Spinal cord (tissue), 10 donors: ENCODE measurements around the gene MCM9. TPM values are rescaled to one million over a fixed set of nuclear protein-coding genes. Genes with fewer than 3 reads are reported as not detected.
A peak's percentile ranks its signal among the peaks of the same experiment; 100 is the strongest.

Experiments
- DNase-seq, 6 donors: peaks; one replicate each; pipeline versions ENCODE4 v3.0.0 to v3.0.0-alpha.2; 2013 to 2015; ENCODE audit warnings: low spot score in 6 of 6, low read depth in 4 of 6
- H3K27ac ChIP-seq: one replicate; pipeline ENCODE4 v1.5.1; 2013; ENCODE audit warnings: low read depth, low read length, control low read depth
- H3K27me3 ChIP-seq: one replicate; pipeline ENCODE4 v1.6.1; 2013; ENCODE audit warnings: low read length; ENCODE audit not compliant: control insufficient read depth, insufficient read depth
- H3K36me3 ChIP-seq: one replicate; pipeline ENCODE4 v1.6.1; 2013; ENCODE audit warnings: low read length; ENCODE audit not compliant: control insufficient read depth, insufficient read depth
- H3K4me1 ChIP-seq: one replicate; pipeline ENCODE4 v1.6.1; 2013; ENCODE audit warnings: low read length; ENCODE audit not compliant: control insufficient read depth, insufficient read depth
- H3K4me3 ChIP-seq: one replicate; pipeline ENCODE4 v1.5.1; 2013; ENCODE audit warnings: low read depth, low read length, control low read depth
- H3K9me3 ChIP-seq: one replicate; pipeline ENCODE4 v1.6.1; 2013; ENCODE audit warnings: low read length; ENCODE audit not compliant: control insufficient read depth, insufficient read depth
- WGBS: methylation state at CpG from one replicate; pipeline ENCODE4 v1.1.5; 2013; ENCODE audit warnings: missing lambda C conversion rate; ENCODE audit not compliant: insufficient coverage; 5-methylcytosine and 5-hydroxymethylcytosine counted together
- polyA plus RNA-seq, 2 donors: library from polyadenylated mRNA; unstranded; fragments of 120-200 nt; gene quantifications; one replicate each; pipeline ENCODE4 v1.2.1, GENCODE V29; 2013; ENCODE audit not compliant: insufficient read length in 2 of 2
- total RNA-seq, 2 donors: library from RNA; depleted of rRNA in 1 of 2; stranded (reverse); fragments of 120-200 nt in 1 of 2; fragments of >200 nt in 1 of 2; gene quantifications; one replicate each; pipeline versions ENCODE4 v1.2.3 to v1.2.4, GENCODE V29; 2013 to 2014
- donor health status: healthy.

The MCM9 gene
- total and polyA plus RNA-seq, 4 donors: 11.2 to 16.8 (median 14.5) TPM

- Histone ChIP-seq H3K4me3 (no peak overlapping the region), H3K27me3 (no peaks in the 10 kb centered on the region), H3K9me3 (no peaks in the 10 kb centered on the region), H3K27ac (no peak overlapping the region), H3K4me1 (no peaks in the 10 kb centered on the region), H3K36me3 (peaks cover 1% of the 10 kb centered on the region)
- WGBS: 100% methylated on average over 1 of the region's 5 CpGs
- DNase-seq: no peak
Observed at GRCh38 chr6:118917546-118918328, 17.2 kb downstream of the MCM9 start.

GRCh38 chr6:118914598-118914997 lies 20.4 kb downstream of the MCM9 start:
- Histone ChIP-seq H3K27me3 (no peaks in the 10 kb centered on the region), H3K36me3 (no peaks in the 10 kb centered on the region), H3K9me3 (no peaks in the 10 kb centered on the region), H3K4me3 (no peak overlapping the region), H3K4me1 (no peaks in the 10 kb centered on the region), H3K27ac (no peak overlapping the region)
- DNase-seq: no peak

GRCh38 chr6:118913161-118913560 lies 21.8 kb downstream of the MCM9 start:
- Histone ChIP-seq H3K4me3 (no peak overlapping the region), H3K9me3 (no peaks in the 10 kb centered on the region), H3K27ac (no peak overlapping the region), H3K4me1 (no peaks in the 10 kb centered on the region), H3K36me3 (no peaks in the 10 kb centered on the region), H3K27me3 (no peaks in the 10 kb centered on the region)
- DNase-seq: no peak
- WGBS: 90% methylated on average over 1 of the region's 2 CpGs

- Histone ChIP-seq H3K4me3 (no peak overlapping the region), H3K36me3 (no peaks in the 10 kb centered on the region), H3K27me3 (no peaks in the 10 kb centered on the region), H3K9me3 (no peaks in the 10 kb centered on the region), H3K27ac (no peak overlapping the region), H3K4me1 (no peaks in the 10 kb centered on the region)
- 80% methylated on average over 1 of the region's 5 CpGs for WGBS
- peak in 2 of 6 donors; percentile 79 to 87 for DNase-seq
Observed at GRCh38 chr6:118912646-118913045, 22.3 kb downstream of the MCM9 start.

- H3K27me3 ChIP-seq: no peaks in the 10 kb centered on the region
- no peaks in the 10 kb centered on the region for H3K36me3 ChIP-seq
- WGBS: no CpG with 5 or more reads among the region's 1 CpG
- DNase-seq: no peak
- no peak overlapping the region for H3K4me3 ChIP-seq
- no peaks in the 10 kb centered on the region for H3K9me3 ChIP-seq
- H3K27ac ChIP-seq: no peak overlapping the region
- H3K4me1 ChIP-seq: no peaks in the 10 kb centered on the region
Observed at GRCh38 chr6:118908441-118908840, 26.5 kb downstream of the MCM9 start.

GRCh38 chr6:118905851-118906250 lies 29.1 kb downstream of the MCM9 start:
- WGBS: 100% methylated on average over 3 of the region's 4 CpGs
- Histone ChIP-seq H3K9me3 (no peaks in the 10 kb centered on the region), H3K27me3 (no peaks in the 10 kb centered on the region), H3K27ac (no peak overlapping the region), H3K36me3 (no peaks in the 10 kb centered on the region), H3K4me3 (no peak overlapping the region), H3K4me1 (no peaks in the 10 kb centered on the region)
- no peak for DNase-seq

GRCh38 chr6:118905084-118905483 lies 29.9 kb downstream of the MCM9 start:
- H3K36me3 ChIP-seq: no peaks in the 10 kb centered on the region

GRCh38 chr6:118903691-118904090 lies 31.3 kb downstream of the MCM9 start:
- H3K27me3 ChIP-seq: no peaks in the 10 kb centered on the region
- no peak overlapping the region for H3K27ac ChIP-seq
- 96% methylated on average over 3 of the region's 6 CpGs for WGBS
- no peak for DNase-seq
- H3K4me3 ChIP-seq: no peak overlapping the region
- no peaks in the 10 kb centered on the region for H3K36me3 ChIP-seq
- H3K9me3 ChIP-seq: no peaks in the 10 kb centered on the region
- H3K4me1 ChIP-seq: no peaks in the 10 kb centered on the region

More at GRCh38 chr6:118905084-118905483, 29.9 kb downstream of the MCM9 start:
- no peaks in the 10 kb centered on the region for H3K9me3 ChIP-seq
- H3K27me3 ChIP-seq: no peaks in the 10 kb centered on the region
- no peak for DNase-seq
- no peaks in the 10 kb centered on the region for H3K4me1 ChIP-seq
- H3K27ac ChIP-seq: no peak overlapping the region
- no peak overlapping the region for H3K4me3 ChIP-seq

- Histone ChIP-seq H3K36me3 (peaks cover 3% of the 10 kb centered on the region), H3K4me1 (no peaks in the 10 kb centered on the region), H3K27ac (no peak overlapping the region), H3K4me3 (no peak overlapping the region), H3K27me3 (no peaks in the 10 kb centered on the region), H3K9me3 (no peaks in the 10 kb centered on the region)
- no peak for DNase-seq
- no CpG with 5 or more reads among the region's 2 CpGs for WGBS
Observed at GRCh38 chr6:118903138-118903537, 31.8 kb downstream of the MCM9 start.

- no peak for DNase-seq
- peaks cover 3% of the 10 kb centered on the region for H3K36me3 ChIP-seq
- H3K27me3 ChIP-seq: no peaks in the 10 kb centered on the region
- no peaks in the 10 kb centered on the region for H3K9me3 ChIP-seq
- H3K4me1 ChIP-seq: no peaks in the 10 kb centered on the region
- H3K4me3 ChIP-seq: no peak overlapping the region
- no peak overlapping the region for H3K27ac ChIP-seq
Observed at GRCh38 chr6:118902726-118903125, 32.2 kb downstream of the MCM9 start.
